ENCODE measurements around the gene HP.
"Not testable (repeated sequence)": the region's sequence is repeated elsewhere in the genome, so short reads cannot be mapped to it uniquely, and the experiment has no call there.

HP gene

GRCh38 chr16:72057313-72057712 is 3.0 kb downstream of the HP start:
- H3K4me1 Mint-ChIP-seq (ENCODE audit: low read depth); H3K9me3 Mint-ChIP-seq; H3K36me3 Mint-ChIP-seq (ENCODE audit: low read depth); H3K4me3 Mint-ChIP-seq; H3K27me3 Mint-ChIP-seq; H3K27ac Mint-ChIP-seq: not testable (repeated sequence)

- not testable (repeated sequence) for H3K27ac Mint-ChIP-seq; H3K4me3 Mint-ChIP-seq; H3K36me3 Mint-ChIP-seq (ENCODE audit: low read depth); H3K9me3 Mint-ChIP-seq; H3K27me3 Mint-ChIP-seq; H3K4me1 Mint-ChIP-seq (ENCODE audit: low read depth)
Measured at GRCh38 chr16:72059060-72059459, 4.8 kb downstream of the HP start.

- Mint-ChIP-seq H3K4me1 (ENCODE audit: low read depth) (no peaks in the 10 kb centered on the region), H3K36me3 (ENCODE audit: low read depth) (no peaks in the 10 kb centered on the region), H3K9me3 (no peaks in the 10 kb centered on the region), H3K27ac (no peak overlapping the region), H3K27me3 (no peaks in the 10 kb centered on the region), H3K4me3 (no peak overlapping the region)
Measured at GRCh38 chr16:72060405-72060804, 6.1 kb downstream of the HP start.

- H3K4me3 Mint-ChIP-seq = no peak overlapping the region
- H3K27ac Mint-ChIP-seq = no peak overlapping the region
- no peaks in the 10 kb centered on the region for H3K4me1 Mint-ChIP-seq (ENCODE audit: low read depth)
- no peaks in the 10 kb centered on the region for H3K27me3 Mint-ChIP-seq
- H3K36me3 Mint-ChIP-seq (ENCODE audit: low read depth) = no peaks in the 10 kb centered on the region
- no peaks in the 10 kb centered on the region for H3K9me3 Mint-ChIP-seq
Measured at GRCh38 chr16:72061564-72061963, 7.3 kb downstream of the HP start.

- Mint-ChIP-seq H3K27ac (no peak overlapping the region), H3K9me3 (no peaks in the 10 kb centered on the region), H3K27me3 (no peaks in the 10 kb centered on the region)
Measured at GRCh38 chr16:72064361-72064894, 10.1 kb downstream of the HP start.

GRCh38 chr16:72066747-72067146 is 12.4 kb downstream of the HP start:
- Mint-ChIP-seq H3K27me3 (no peaks in the 10 kb centered on the region), H3K4me3 (no peak overlapping the region), H3K27ac (no peak overlapping the region), H3K9me3 (no peaks in the 10 kb centered on the region), H3K4me1 (ENCODE audit: low read depth) (no peaks in the 10 kb centered on the region), H3K36me3 (ENCODE audit: low read depth) (no peaks in the 10 kb centered on the region)

More at GRCh38 chr16:72064361-72064894, 10.1 kb downstream of the HP start:
- Mint-ChIP-seq H3K36me3 (ENCODE audit: low read depth) (no peaks in the 10 kb centered on the region), H3K4me1 (ENCODE audit: low read depth) (no peaks in the 10 kb centered on the region), H3K4me3 (no peak overlapping the region)

- no peaks in the 10 kb centered on the region for H3K36me3 Mint-ChIP-seq (ENCODE audit: low read depth)
- H3K4me3 Mint-ChIP-seq = no peak overlapping the region
- no peak overlapping the region for H3K27ac Mint-ChIP-seq
- no peaks in the 10 kb centered on the region for H3K27me3 Mint-ChIP-seq
- no peaks in the 10 kb centered on the region for H3K4me1 Mint-ChIP-seq (ENCODE audit: low read depth)
- H3K9me3 Mint-ChIP-seq = no peaks in the 10 kb centered on the region
Measured at GRCh38 chr16:72068930-72069329, 14.6 kb downstream of the HP start.

GRCh38 chr16:72072514-72073342 is 18.4 kb downstream of the HP start:
- no peaks in the 10 kb centered on the region for H3K27me3 Mint-ChIP-seq
- no peaks in the 10 kb centered on the region for H3K9me3 Mint-ChIP-seq
- H3K4me3 Mint-ChIP-seq = no peak overlapping the region
- no peaks in the 10 kb centered on the region for H3K4me1 Mint-ChIP-seq (ENCODE audit: low read depth)
- H3K27ac Mint-ChIP-seq = no peak overlapping the region
- no peaks in the 10 kb centered on the region for H3K36me3 Mint-ChIP-seq (ENCODE audit: low read depth)

GRCh38 chr16:72073560-72074230 is 19.4 kb downstream of the HP start:
- Mint-ChIP-seq H3K9me3 (no peaks in the 10 kb centered on the region), H3K36me3 (ENCODE audit: low read depth) (no peaks in the 10 kb centered on the region), H3K27ac (no peak overlapping the region), H3K27me3 (no peaks in the 10 kb centered on the region), H3K4me1 (ENCODE audit: low read depth) (no peaks in the 10 kb centered on the region), H3K4me3 (no peak overlapping the region)

- H3K9me3 Mint-ChIP-seq; H3K36me3 Mint-ChIP-seq (ENCODE audit: low read depth); H3K27ac Mint-ChIP-seq; H3K4me1 Mint-ChIP-seq (ENCODE audit: low read depth); H3K4me3 Mint-ChIP-seq; H3K27me3 Mint-ChIP-seq: not testable (repeated sequence)
Measured at GRCh38 chr16:72075067-72075466, 20.8 kb downstream of the HP start.

- H3K27me3 Mint-ChIP-seq; H3K27ac Mint-ChIP-seq; H3K9me3 Mint-ChIP-seq; H3K4me1 Mint-ChIP-seq (ENCODE audit: low read depth); H3K4me3 Mint-ChIP-seq; H3K36me3 Mint-ChIP-seq (ENCODE audit: low read depth): not testable (repeated sequence)
Measured at GRCh38 chr16:72076991-72077706, 22.8 kb downstream of the HP start.

GRCh38 chr16:72083778-72084404 is 29.6 kb downstream of the HP start:
- H3K4me1 Mint-ChIP-seq (ENCODE audit: low read depth) = no peaks in the 10 kb centered on the region
- no peak overlapping the region for H3K4me3 Mint-ChIP-seq
- H3K27me3 Mint-ChIP-seq = no peaks in the 10 kb centered on the region
- H3K9me3 Mint-ChIP-seq = peaks cover 10% of the 10 kb centered on the region
- H3K27ac Mint-ChIP-seq = no peak overlapping the region
- H3K36me3 Mint-ChIP-seq (ENCODE audit: low read depth) = peaks cover 46% of the 10 kb centered on the region

GRCh38 chr16:72084445-72084844 is 30.1 kb downstream of the HP start:
- H3K27me3 Mint-ChIP-seq = no peaks in the 10 kb centered on the region
- H3K27ac Mint-ChIP-seq = no peak overlapping the region
- peaks cover 10% of the 10 kb centered on the region for H3K9me3 Mint-ChIP-seq
- no peak overlapping the region for H3K4me3 Mint-ChIP-seq
- peaks cover 52% of the 10 kb centered on the region for H3K36me3 Mint-ChIP-seq (ENCODE audit: low read depth)
- H3K4me1 Mint-ChIP-seq (ENCODE audit: low read depth) = no peaks in the 10 kb centered on the region

- H3K4me3 Mint-ChIP-seq = no peak overlapping the region
- peaks cover 56% of the 10 kb centered on the region for H3K36me3 Mint-ChIP-seq (ENCODE audit: low read depth)
- H3K9me3 Mint-ChIP-seq = peaks cover 10% of the 10 kb centered on the region
- H3K4me1 Mint-ChIP-seq (ENCODE audit: low read depth) = peaks cover 2% of the 10 kb centered on the region
- H3K27ac Mint-ChIP-seq = no peak overlapping the region
- no peaks in the 10 kb centered on the region for H3K27me3 Mint-ChIP-seq
Measured at GRCh38 chr16:72085002-72085401, 30.7 kb downstream of the HP start.

GRCh38 chr16:72091217-72091616 is 36.9 kb downstream of the HP start:
- peaks cover 42% of the 10 kb centered on the region for H3K4me1 Mint-ChIP-seq (ENCODE audit: low read depth)
- peaks cover 47% of the 10 kb centered on the region for H3K36me3 Mint-ChIP-seq (ENCODE audit: low read depth)
- H3K27ac Mint-ChIP-seq = peak overlapping the region; percentile 32
- no peaks in the 10 kb centered on the region for H3K9me3 Mint-ChIP-seq
- peak overlapping the region; percentile 96 for H3K4me3 Mint-ChIP-seq
- no peaks in the 10 kb centered on the region for H3K27me3 Mint-ChIP-seq

Data from stimulated activated naive CD8-positive, alpha-beta T cell treated with anti-CD3 and anti-CD28 coated beads, Interleukin-15, Interleukin-2, amounts not matched to agents 100 ng/mL and 50 ng/mL, for 24 hours (primary cell).